ENCODE measurements around the gene CACNA1B.

- TF ChIP-seq CTCF (IDR thresholded peaks at IDR 0.05 in 8 of 11, conservative IDR thresholded peaks at IDR 0.05 in 3 of 11) (no peak), POLR2A (IDR thresholded peaks at IDR 0.05) (no peak), POLR2AphosphoS5 (IDR thresholded peaks at IDR 0.05) (no peak)
Measured at GRCh38 chr9:138044485-138045383, 167.2 kb downstream of the CACNA1B start.

Measured in spleen (tissue), 7 donors.